GM12878 (cell line): ENCODE results near the gene ARHGEF26. TPM values are rescaled to one million over a fixed set of nuclear protein-coding genes. Genes with fewer than 3 reads are reported as not detected.

Experiments
- ATAC-seq: fragments of 200-7000 bp; cut with Tn5 transposase; 3 replicates; pipeline ENCODE4 v1.9.1; 2020; ENCODE audit warnings: mild to moderate bottlenecking, moderate library complexity
- BruUV-seq: library from RNA; stranded (reverse); fragments of 400-500 nt; replicated peaks from 2 replicates; lab custom pipeline; 2021; lab: Mats Ljungman, UMichigan
- CTCF ChIA-PET: fragments of 300-600 bp; sonication (Branson Sonifier 250); formaldehyde crosslinking; extraction: SDS; loops from one replicate; lab custom pipeline; 2021; ENCODE audit warnings: inconsistent platforms; lab: Yijun Ruan, JAX
- POLR2A ChIA-PET: fragments of 350-600 bp; formaldehyde crosslinking; extraction: SDS; loops from one replicate; lab custom pipeline; 2021; ENCODE audit warnings: inconsistent platforms; lab: Charles Lee
- RAD21 ChIA-PET: fragments of 300-600 bp; sonication (Branson Sonifier 250); formaldehyde crosslinking; loops from one replicate; lab custom pipeline; 2023; ENCODE audit warnings: antibody characterized with exemption; ENCODE audit not compliant: unreplicated experiment; lab: Charles Lee
- SMC1A ChIA-PET: fragments of 300-600 bp; sonication (Branson Sonifier 250); formaldehyde crosslinking; loops from one replicate; lab custom pipeline; 2023; ENCODE audit not compliant: unreplicated experiment, uncharacterized antibody; lab: Charles Lee
- DNase-seq: peaks from one replicate; pipeline ENCODE4 v3.0.0-alpha.2; 2011; ENCODE audit warnings: low read depth, low spot score
- FAIRE-seq: peaks from 3 replicates; lab custom pipeline; 2011; peaks lifted over from hg19 to GRCh38; lab: Jason Lieb, UNC
- H2AFZ ChIP-seq: 2 replicates; pipeline ENCODE4 v1.6.0; 2011; ENCODE audit warnings: low read depth, low read length, control low read depth; ENCODE audit not compliant: control insufficient read depth
- H3K27ac ChIP-seq: 2 replicates; pipeline ENCODE4 v1.5.1; 2011; ENCODE audit warnings: control low read depth; ENCODE audit not compliant: control insufficient read depth, insufficient read depth
- H3K27me3 ChIP-seq, 2 experiments: replicated peaks in 1 of 2; 2 replicates each; pipeline versions ENCODE4 v1.6.0 to v1.6.1; 2011; ENCODE audit warnings: low read length in 1 of 2; ENCODE audit not compliant: control insufficient read depth in 2 of 2, insufficient read depth in 2 of 2
- H3K36me3 ChIP-seq, 2 experiments: 2 replicates each; pipeline ENCODE4 v1.5.1; 2011; ENCODE audit warnings: low read length in 1 of 2; ENCODE audit not compliant: control insufficient read depth in 2 of 2, insufficient read depth in 2 of 2
- H3K4me1 ChIP-seq: 2 replicates; pipeline ENCODE4 v1.6.1; 2011; ENCODE audit warnings: mild to moderate bottlenecking, low read length, moderate library complexity, mixed read lengths; ENCODE audit not compliant: control insufficient read depth, insufficient read depth
- H3K4me2 ChIP-seq: 2 replicates; pipeline ENCODE4 v1.6.0; 2011; ENCODE audit warnings: control low read depth; ENCODE audit not compliant: control insufficient read depth, insufficient read depth
- H3K4me3 ChIP-seq: fragments of 200-600 bp; sonication (generic); 2 replicates; pipeline ENCODE4 v1.5.1; 2016
- H3K79me2 ChIP-seq: 2 replicates; pipeline ENCODE4 v1.6.0; 2011; ENCODE audit warnings: low read length; ENCODE audit not compliant: control insufficient read depth, insufficient read depth
- H3K9ac ChIP-seq: 2 replicates; pipeline ENCODE4 v1.8.0; 2011; ENCODE audit warnings: low read length, control low read depth, mixed read lengths; ENCODE audit not compliant: control insufficient read depth, insufficient read depth
- H3K9me3 ChIP-seq: replicated peaks from 3 replicates; pipeline ENCODE4 v1.5.1; 2011; ENCODE audit warnings: mild to moderate bottlenecking, low read length; ENCODE audit not compliant: control insufficient read depth, insufficient read depth
- H4K20me1 ChIP-seq: 2 replicates; pipeline ENCODE4 v1.6.0; 2011; ENCODE audit not compliant: control insufficient read depth, insufficient read depth
- BACH1 ChIP-seq: fragments of 450-650 bp; IDR thresholded peaks from 2 replicates; pipeline ENCODE4 v1.6.1; 2017; ENCODE audit warnings: mild to moderate bottlenecking, borderline replicate concordance
- CHD1 ChIP-seq: IDR thresholded peaks from 2 replicates; pipeline ENCODE4 v1.6.1; 2012; ENCODE audit warnings: low read depth, low read length, improper control_type of control experiment
- DPF2 ChIP-seq: fragments of 450-650 bp; IDR thresholded peaks from 2 replicates; pipeline ENCODE4 v1.6.1; 2017; ENCODE audit warnings: mild to moderate bottlenecking
- EZH2 ChIP-seq: IDR thresholded peaks from 2 replicates; pipeline ENCODE4 v1.6.1; 2012; ENCODE audit warnings: low read depth, mild to moderate bottlenecking, control low read depth, inconsistent platforms, low read length, borderline replicate concordance; ENCODE audit not compliant: control insufficient read depth
- JUND ChIP-seq: IDR thresholded peaks from 2 replicates; pipeline ENCODE4 v1.6.1; 2012; ENCODE audit warnings: low read depth, mild to moderate bottlenecking, low read length, improper control_type of control experiment, moderate library complexity
- KLF5 ChIP-seq: fragments of 450-650 bp; IDR thresholded peaks from 2 replicates; pipeline ENCODE4 v1.6.1; 2014; ENCODE audit warnings: mild to moderate bottlenecking; ENCODE audit not compliant: partially characterized antibody
- POLR2A ChIP-seq: IDR thresholded peaks from 2 replicates; pipeline ENCODE4 v1.6.1; 2011; ENCODE audit warnings: low read depth, mild to moderate bottlenecking, low read length
- POU2F2 ChIP-seq: IDR thresholded peaks from 3 replicates; pipeline ENCODE4 v1.6.1; 2011; ENCODE audit warnings: low read depth, mild to moderate bottlenecking, low read length, borderline replicate concordance
- RFX5 ChIP-seq: IDR thresholded peaks from 2 replicates; pipeline ENCODE4 v1.6.1; 2011; ENCODE audit warnings: low read depth, low read length, improper control_type of control experiment
- ZNF24 ChIP-seq: fragments of 450-650 bp; IDR thresholded peaks from 2 replicates; pipeline ENCODE4 v1.6.1; 2017; ENCODE audit warnings: antibody characterized with exemption, mild to moderate bottlenecking
- ZZZ3 ChIP-seq: IDR thresholded peaks from 2 replicates; pipeline ENCODE4 v1.6.1; 2011; ENCODE audit warnings: low read depth; ENCODE audit not compliant: control insufficient read depth, insufficient read length
- WGBS: methylation state at CpG from one replicate; pipeline ENCODE4 v1.1.6; 2016; ENCODE audit warnings: low lambda C conversion rate; ENCODE audit not compliant: insufficient replicate concordance, insufficient coverage; ENCODE audit errors: missing lambda C conversion rate; 5-methylcytosine and 5-hydroxymethylcytosine counted together
- in situ Hi-C: fragments of 300-500 bp; cut with MboI; formaldehyde crosslinking; loops from 9 replicates; pipeline ENCODE4 v1.14.3; 2018; ENCODE audit warnings: mixed read lengths
- intact Hi-C: fragments of 100-400 bp; cut with micrococcal nuclease; formaldehyde crosslinking; loops from one replicate; pipeline ENCODE4 v1.14.2; 2022; ENCODE audit not compliant: unreplicated experiment
- polyA plus RNA-seq, 11 experiments: library from polyadenylated mRNA; depleted of rRNA in 4 of 11; unstranded in 6 of 11; stranded (reverse) in 5 of 11; fragments of >200 nt; fragmentation: Nextera tagmentation in 4 of 11; fragmentation: Illumina TruSeq in 1 of 11; extraction: Ambion mirVana in 4 of 11; extraction: Trizol in 1 of 11; gene quantifications; 1 replicate in 1 of 11; 2 replicates in 10 of 11; pipeline versions ENCODE4 v1.2.1 to v1.2.3, GENCODE V29; 2011 to 2016; ENCODE audit warnings: inconsistent platforms in 2 of 11, missing spikeins in 2 of 11, low read depth in 1 of 11
- total RNA-seq, 4 experiments: library from RNA; depleted of rRNA in 3 of 4; stranded (reverse); fragments of >200 nt in 3 of 4; fragmentation: Illumina TruSeq in 1 of 4; extraction: Trizol in 1 of 4; gene quantifications; 2 replicates each; pipeline versions ENCODE4 v1.2.1 to v1.2.3, GENCODE V29; 2013 to 2021
- TF ChIP-seq, protein P1 (sequence below): fragments of 450-650 bp; IDR thresholded peaks from 2 replicates; pipeline ENCODE4 v1.6.1; 2017; ENCODE audit warnings: mild to moderate bottlenecking, low read depth, inconsistent platforms; ENCODE audit not compliant: poor library complexity, severe bottlenecking
- TF ChIP-seq, protein P2 (sequence below): fragments of 450-650 bp; IDR thresholded peaks from 2 replicates; pipeline ENCODE4 v1.6.1; 2017; ENCODE audit warnings: mild to moderate bottlenecking
- TF ChIP-seq, protein P3 (sequence below): IDR thresholded peaks from 2 replicates; pipeline ENCODE4 v1.6.1; 2012; ENCODE audit warnings: improper control_type of control experiment, low read depth, low read length; ENCODE audit not compliant: insufficient replicate concordance

Gene ARHGEF26
- total and polyA plus RNA-seq, 10 of the 15 experiments (the other 5 are each of a cell fraction or from before 2014, with no cell fraction given) = 0.02 to 0.47 (median 0.05) TPM; not detected in 1

DNA sequence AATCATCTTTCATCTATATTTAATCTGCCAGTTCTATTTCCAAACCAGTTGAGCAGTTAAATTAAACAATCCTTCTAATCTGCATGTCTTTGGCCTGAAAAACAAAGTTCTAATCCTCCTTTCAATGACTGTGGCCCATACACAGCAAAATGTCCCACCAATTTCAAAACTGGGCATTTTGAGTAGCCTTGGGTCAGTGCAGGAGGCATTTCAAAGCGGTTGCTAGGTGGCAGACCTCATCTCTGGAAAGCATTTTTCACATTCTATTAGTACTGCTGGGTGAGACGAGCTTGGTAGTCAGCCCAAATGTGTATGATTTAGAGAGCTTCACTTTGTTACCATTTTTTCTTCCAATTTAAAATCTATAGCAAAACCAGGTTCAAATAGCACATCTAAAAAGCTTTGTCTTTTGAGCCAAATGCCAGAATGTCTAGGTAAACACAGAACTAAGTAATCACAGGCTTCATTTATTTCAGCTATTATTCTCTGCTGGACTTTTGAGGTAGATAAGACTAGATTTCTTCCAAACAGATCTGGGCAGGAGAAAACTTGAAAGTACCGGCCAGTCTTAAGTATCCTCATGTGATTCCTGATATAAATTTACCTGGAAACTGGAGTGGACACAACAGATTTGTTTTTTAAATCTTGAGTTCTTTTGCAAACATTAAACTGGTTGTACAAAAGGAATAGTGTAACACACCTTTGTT, 8.9 kb upstream of the ARHGEF26 start (continued):
- TF ChIP-seq DPF2 = no peak

DNA sequence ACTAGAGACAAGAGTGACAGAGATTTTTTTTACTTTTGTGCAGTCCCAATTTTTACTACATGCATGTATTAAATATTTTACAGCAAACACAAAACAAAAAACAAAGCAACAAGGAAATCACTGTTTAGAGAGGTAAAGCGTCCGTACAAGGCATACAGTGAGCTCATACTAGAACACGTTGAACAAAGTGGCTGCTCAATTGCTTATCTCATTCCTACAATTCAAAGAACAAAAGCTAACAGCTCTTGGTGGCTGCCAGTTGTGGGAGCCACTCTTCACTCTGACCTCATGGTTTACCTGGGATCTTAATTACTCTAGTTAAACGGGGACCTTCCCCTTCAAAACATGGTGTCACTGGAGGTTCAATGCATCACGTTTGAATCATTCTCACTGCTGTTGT, 7.6 kb upstream of the ARHGEF26 start:
- ATAC-seq (no peak), DNase-seq (no peak), FAIRE-seq (no peak)
- in situ Hi-C loops (no loop called here), intact Hi-C loops (no loop called here)
- H3K27ac ChIP-seq = no peak overlapping the region
- ChIA-PET CTCF (no interaction called here), POLR2A (no interaction called here), RAD21 (no interaction called here), SMC1A (no interaction called here)
- no peak overlapping the region for H3K4me2 ChIP-seq
- BruUV-seq = no TSS peak
- H2AFZ ChIP-seq = no peak overlapping the region
- no peaks in the 10 kb centered on the region for H3K36me3 ChIP-seq
- WGBS = 27% methylated on average over 5 of the region's 5 CpGs
- H3K4me3 ChIP-seq = no peak overlapping the region
- H3K4me1 ChIP-seq = no peaks in the 10 kb centered on the region
- H4K20me1 ChIP-seq = no peaks in the 10 kb centered on the region
- no peaks in the 10 kb centered on the region for H3K79me2 ChIP-seq
- H3K27me3 ChIP-seq = no peaks in the 10 kb centered on the region
- H3K9ac ChIP-seq = no peak overlapping the region
- no peaks in the 10 kb centered on the region for H3K9me3 ChIP-seq
- TF ChIP-seq, protein P1, sequence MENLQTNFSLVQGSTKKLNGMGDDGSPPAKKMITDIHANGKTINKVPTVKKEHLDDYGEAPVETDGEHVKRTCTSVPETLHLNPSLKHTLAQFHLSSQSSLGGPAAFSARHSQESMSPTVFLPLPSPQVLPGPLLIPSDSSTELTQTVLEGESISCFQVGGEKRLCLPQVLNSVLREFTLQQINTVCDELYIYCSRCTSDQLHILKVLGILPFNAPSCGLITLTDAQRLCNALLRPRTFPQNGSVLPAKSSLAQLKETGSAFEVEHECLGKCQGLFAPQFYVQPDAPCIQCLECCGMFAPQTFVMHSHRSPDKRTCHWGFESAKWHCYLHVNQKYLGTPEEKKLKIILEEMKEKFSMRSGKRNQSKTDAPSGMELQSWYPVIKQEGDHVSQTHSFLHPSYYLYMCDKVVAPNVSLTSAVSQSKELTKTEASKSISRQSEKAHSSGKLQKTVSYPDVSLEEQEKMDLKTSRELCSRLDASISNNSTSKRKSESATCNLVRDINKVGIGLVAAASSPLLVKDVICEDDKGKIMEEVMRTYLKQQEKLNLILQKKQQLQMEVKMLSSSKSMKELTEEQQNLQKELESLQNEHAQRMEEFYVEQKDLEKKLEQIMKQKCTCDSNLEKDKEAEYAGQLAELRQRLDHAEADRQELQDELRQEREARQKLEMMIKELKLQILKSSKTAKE = no peak
- TF ChIP-seq CHD1 = no peak
- TF ChIP-seq POLR2A = no peak
- TF ChIP-seq KLF5 = no peak
- TF ChIP-seq BACH1 = no peak
- no peak for TF ChIP-seq EZH2
- TF ChIP-seq ZZZ3 = no peak
- TF ChIP-seq, protein P2, sequence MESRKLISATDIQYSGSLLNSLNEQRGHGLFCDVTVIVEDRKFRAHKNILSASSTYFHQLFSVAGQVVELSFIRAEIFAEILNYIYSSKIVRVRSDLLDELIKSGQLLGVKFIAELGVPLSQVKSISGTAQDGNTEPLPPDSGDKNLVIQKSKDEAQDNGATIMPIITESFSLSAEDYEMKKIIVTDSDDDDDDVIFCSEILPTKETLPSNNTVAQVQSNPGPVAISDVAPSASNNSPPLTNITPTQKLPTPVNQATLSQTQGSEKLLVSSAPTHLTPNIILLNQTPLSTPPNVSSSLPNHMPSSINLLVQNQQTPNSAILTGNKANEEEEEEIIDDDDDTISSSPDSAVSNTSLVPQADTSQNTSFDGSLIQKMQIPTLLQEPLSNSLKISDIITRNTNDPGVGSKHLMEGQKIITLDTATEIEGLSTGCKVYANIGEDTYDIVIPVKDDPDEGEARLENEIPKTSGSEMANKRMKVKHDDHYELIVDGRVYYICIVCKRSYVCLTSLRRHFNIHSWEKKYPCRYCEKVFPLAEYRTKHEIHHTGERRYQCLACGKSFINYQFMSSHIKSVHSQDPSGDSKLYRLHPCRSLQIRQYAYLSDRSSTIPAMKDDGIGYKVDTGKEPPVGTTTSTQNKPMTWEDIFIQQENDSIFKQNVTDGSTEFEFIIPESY = no peak
- no peak for TF ChIP-seq ZNF24
- TF ChIP-seq RFX5 = no peak
- no peak for TF ChIP-seq POU2F2
- TF ChIP-seq, protein P3, sequence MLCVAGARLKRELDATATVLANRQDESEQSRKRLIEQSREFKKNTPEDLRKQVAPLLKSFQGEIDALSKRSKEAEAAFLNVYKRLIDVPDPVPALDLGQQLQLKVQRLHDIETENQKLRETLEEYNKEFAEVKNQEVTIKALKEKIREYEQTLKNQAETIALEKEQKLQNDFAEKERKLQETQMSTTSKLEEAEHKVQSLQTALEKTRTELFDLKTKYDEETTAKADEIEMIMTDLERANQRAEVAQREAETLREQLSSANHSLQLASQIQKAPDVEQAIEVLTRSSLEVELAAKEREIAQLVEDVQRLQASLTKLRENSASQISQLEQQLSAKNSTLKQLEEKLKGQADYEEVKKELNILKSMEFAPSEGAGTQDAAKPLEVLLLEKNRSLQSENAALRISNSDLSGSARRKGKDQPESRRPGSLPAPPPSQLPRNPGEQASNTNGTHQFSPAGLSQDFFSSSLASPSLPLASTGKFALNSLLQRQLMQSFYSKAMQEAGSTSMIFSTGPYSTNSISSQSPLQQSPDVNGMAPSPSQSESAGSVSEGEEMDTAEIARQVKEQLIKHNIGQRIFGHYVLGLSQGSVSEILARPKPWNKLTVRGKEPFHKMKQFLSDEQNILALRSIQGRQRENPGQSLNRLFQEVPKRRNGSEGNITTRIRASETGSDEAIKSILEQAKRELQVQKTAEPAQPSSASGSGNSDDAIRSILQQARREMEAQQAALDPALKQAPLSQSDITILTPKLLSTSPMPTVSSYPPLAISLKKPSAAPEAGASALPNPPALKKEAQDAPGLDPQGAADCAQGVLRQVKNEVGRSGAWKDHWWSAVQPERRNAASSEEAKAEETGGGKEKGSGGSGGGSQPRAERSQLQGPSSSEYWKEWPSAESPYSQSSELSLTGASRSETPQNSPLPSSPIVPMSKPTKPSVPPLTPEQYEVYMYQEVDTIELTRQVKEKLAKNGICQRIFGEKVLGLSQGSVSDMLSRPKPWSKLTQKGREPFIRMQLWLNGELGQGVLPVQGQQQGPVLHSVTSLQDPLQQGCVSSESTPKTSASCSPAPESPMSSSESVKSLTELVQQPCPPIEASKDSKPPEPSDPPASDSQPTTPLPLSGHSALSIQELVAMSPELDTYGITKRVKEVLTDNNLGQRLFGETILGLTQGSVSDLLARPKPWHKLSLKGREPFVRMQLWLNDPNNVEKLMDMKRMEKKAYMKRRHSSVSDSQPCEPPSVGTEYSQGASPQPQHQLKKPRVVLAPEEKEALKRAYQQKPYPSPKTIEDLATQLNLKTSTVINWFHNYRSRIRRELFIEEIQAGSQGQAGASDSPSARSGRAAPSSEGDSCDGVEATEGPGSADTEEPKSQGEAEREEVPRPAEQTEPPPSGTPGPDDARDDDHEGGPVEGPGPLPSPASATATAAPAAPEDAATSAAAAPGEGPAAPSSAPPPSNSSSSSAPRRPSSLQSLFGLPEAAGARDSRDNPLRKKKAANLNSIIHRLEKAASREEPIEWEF = no peak
- TF ChIP-seq JUND = no peak
